H9 (cell line): Measurements from ENCODE around the gene ANKRD27. TPM values are rescaled to one million over a fixed set of nuclear protein-coding genes. Genes with fewer than 3 reads are reported as not detected.

Experiments used
- DNase-seq: peaks from one replicate; pipeline ENCODE4 v3.0.0-alpha.2; 2017
- H2AFZ ChIP-seq: one replicate; pipeline ENCODE4 v1.6.1; 2013; ENCODE audit warnings: mild to moderate bottlenecking, low read length, control low read depth, moderate library complexity
- H2AK5ac ChIP-seq: 2 replicates; pipeline ENCODE4 v1.6.1; 2013; ENCODE audit warnings: low read length, control low read depth, mixed read lengths; ENCODE audit not compliant: insufficient read length
- H2BK120ac ChIP-seq: one replicate; pipeline ENCODE4 v1.6.1; 2013; ENCODE audit warnings: low read depth, mild to moderate bottlenecking, low read length, control low read depth, inconsistent platforms; ENCODE audit not compliant: poor library complexity, severe bottlenecking
- H2BK12ac ChIP-seq: 2 replicates; pipeline ENCODE4 v1.6.1; 2013; ENCODE audit warnings: low read length, control low read depth, mixed read lengths, low read depth; ENCODE audit not compliant: insufficient read length
- H2BK15ac ChIP-seq: 2 replicates; pipeline ENCODE4 v1.6.1; 2013; ENCODE audit warnings: low read depth, low read length, control low read depth
- H2BK20ac ChIP-seq: one replicate; pipeline ENCODE4 v1.6.1; 2013; ENCODE audit warnings: low read depth, mild to moderate bottlenecking, low read length, control low read depth, inconsistent platforms; ENCODE audit not compliant: poor library complexity, severe bottlenecking
- H2BK5ac ChIP-seq: 2 replicates; pipeline ENCODE4 v1.6.1; 2013; ENCODE audit warnings: low read length, control low read depth, mixed read lengths; ENCODE audit not compliant: insufficient read length
- H3K14ac ChIP-seq: 2 replicates; pipeline ENCODE4 v1.6.1; 2013; ENCODE audit warnings: low read length, control low read depth; ENCODE audit not compliant: insufficient read depth
- H3K18ac ChIP-seq: 2 replicates; pipeline ENCODE4 v1.6.1; 2013; ENCODE audit warnings: low read depth, mild to moderate bottlenecking, mixed read lengths, low read length, control low read depth; ENCODE audit not compliant: insufficient read length
- H3K23ac ChIP-seq: 2 replicates; pipeline ENCODE4 v1.6.1; 2013; ENCODE audit warnings: low read length, control low read depth, mixed read lengths, low read depth; ENCODE audit not compliant: insufficient read length
- H3K23me2 ChIP-seq: 2 replicates; pipeline ENCODE4 v1.6.1; 2013; ENCODE audit warnings: low read depth, mild to moderate bottlenecking, mixed read lengths, low read length, control low read depth; ENCODE audit not compliant: insufficient read length, poor library complexity, severe bottlenecking
- H3K27ac ChIP-seq: 2 replicates; pipeline ENCODE4 v1.5.1; 2013; ENCODE audit warnings: low read length, control low read depth, mixed read lengths, low read depth; ENCODE audit not compliant: insufficient read length
- H3K27me3 ChIP-seq: 2 replicates; pipeline ENCODE4 v1.6.1; 2013; ENCODE audit warnings: low read length, control low read depth, inconsistent platforms; ENCODE audit not compliant: insufficient read depth
- H3K4ac ChIP-seq: 2 replicates; pipeline ENCODE4 v1.6.1; 2013; ENCODE audit warnings: low read depth, mild to moderate bottlenecking, control low read depth, inconsistent platforms, low read length, moderate library complexity
- H3K4me1 ChIP-seq: 2 replicates; pipeline ENCODE4 v1.6.1; 2013; ENCODE audit warnings: low read length, control low read depth, inconsistent platforms; ENCODE audit not compliant: insufficient read depth
- H3K4me2 ChIP-seq: 2 replicates; pipeline ENCODE4 v1.6.1; 2013; ENCODE audit warnings: low read length, control low read depth, mixed read lengths; ENCODE audit not compliant: insufficient read length, insufficient read depth
- H3K56ac ChIP-seq: 2 replicates; pipeline ENCODE4 v1.6.1; 2013; ENCODE audit warnings: low read depth, mild to moderate bottlenecking, mixed read lengths, low read length, control low read depth; ENCODE audit not compliant: insufficient read length
- H3K79me1 ChIP-seq: 2 replicates; pipeline ENCODE4 v1.6.1; 2013; ENCODE audit warnings: low read depth, mild to moderate bottlenecking, moderate library complexity, low read length, control low read depth, inconsistent platforms; ENCODE audit not compliant: insufficient read depth, poor library complexity, severe bottlenecking
- H3K79me2 ChIP-seq: 2 replicates; pipeline ENCODE4 v1.6.1; 2013; ENCODE audit warnings: low read length, control low read depth, inconsistent platforms; ENCODE audit not compliant: insufficient read depth
- H3K9ac ChIP-seq: 2 replicates; pipeline ENCODE4 v1.6.1; 2013; ENCODE audit warnings: low read length, control low read depth, mixed read lengths; ENCODE audit not compliant: insufficient read length; ENCODE audit errors: extremely low read depth
- H3K9me3 ChIP-seq: one replicate; pipeline ENCODE4 v1.6.1; 2013; ENCODE audit warnings: low read depth, low read length, inconsistent platforms; ENCODE audit not compliant: control insufficient read depth
- H3T11ph ChIP-seq: one replicate; pipeline ENCODE4 v1.6.1; 2013; ENCODE audit warnings: mild to moderate bottlenecking, low read length, control low read depth, inconsistent platforms
- H4K20me1 ChIP-seq: one replicate; pipeline ENCODE4 v1.6.1; 2013; ENCODE audit not compliant: control insufficient read depth, insufficient read length, insufficient read depth
- H4K5ac ChIP-seq: 2 replicates; pipeline ENCODE4 v1.6.1; 2013; ENCODE audit warnings: low read depth, mild to moderate bottlenecking, mixed read lengths, low read length, control low read depth; ENCODE audit not compliant: insufficient read length
- H4K8ac ChIP-seq: replicated peaks from 2 replicates; pipeline ENCODE4 v1.6.1; 2013; ENCODE audit warnings: low read length, control low read depth, mixed read lengths, low read depth; ENCODE audit not compliant: insufficient read length
- H4K91ac ChIP-seq: 2 replicates; pipeline ENCODE4 v1.6.1; 2013; ENCODE audit warnings: low read depth, mild to moderate bottlenecking, moderate library complexity, mixed read lengths, low read length, control low read depth; ENCODE audit not compliant: insufficient read length
- H3K27ac Mint-ChIP-seq, 3 experiments: 2 replicates in 2 of 3; 3 replicates in 1 of 3; pipeline ENCODE4 v1.8.0; 2020 to 2021; ENCODE audit warnings: mixed read lengths in 3 of 3, mild to moderate bottlenecking in 1 of 3, moderate library complexity in 1 of 3
- H3K27me3 Mint-ChIP-seq: 2 replicates; pipeline ENCODE4 v1.8.0; 2021; ENCODE audit warnings: low read depth, mild to moderate bottlenecking, moderate library complexity, mixed read lengths
- H3K36me3 Mint-ChIP-seq, 3 experiments: 2 replicates in 2 of 3; 3 replicates in 1 of 3; pipeline ENCODE4 v1.8.0; 2020 to 2021; ENCODE audit warnings: low read depth in 3 of 3, mixed read lengths in 3 of 3; ENCODE audit not compliant: insufficient read depth in 1 of 3
- H3K4me1 Mint-ChIP-seq, 2 experiments: 2 replicates each; pipeline ENCODE4 v1.8.0; 2020; ENCODE audit warnings: mixed read lengths in 2 of 2
- H3K4me3 Mint-ChIP-seq, 2 experiments: 2 replicates in 1 of 2; 3 replicates in 1 of 2; pipeline ENCODE4 v1.8.0; 2020 to 2021; ENCODE audit warnings: mild to moderate bottlenecking in 2 of 2, mixed read lengths in 2 of 2, moderate library complexity in 1 of 2
- H3K9me3 Mint-ChIP-seq, 2 experiments: 2 replicates in 1 of 2; 3 replicates in 1 of 2; pipeline ENCODE4 v1.8.0; 2020; ENCODE audit warnings: mild to moderate bottlenecking in 2 of 2, mixed read lengths in 2 of 2, moderate library complexity in 1 of 2
- WGBS: extraction: QIAGEN DNeasy Blood & Tissue Kit; methylation state at CpG from one replicate; pipeline ENCODE4 v1.1.7; 2013; ENCODE audit warnings: missing lambda C conversion rate, low lambda C conversion rate, mixed read lengths; ENCODE audit not compliant: insufficient read length; ENCODE audit errors: extremely low coverage; 5-methylcytosine and 5-hydroxymethylcytosine counted together
- total RNA-seq: library from RNA; stranded (reverse); gene quantifications from 2 replicates; pipeline ENCODE4 v1.2.1, GENCODE V29; 2021
- TF ChIP-seq, protein P1 (sequence below): fragments of 200-600 bp; sonication (generic); conservative IDR thresholded peaks from 3 replicates; pipeline ENCODE4 v1.8.0; 2021; ENCODE audit warnings: antibody characterized with exemption, mild to moderate bottlenecking

ANKRD27 gene
- total RNA-seq, 1 experiment from 2014 or later: 40.7 TPM

DNA sequence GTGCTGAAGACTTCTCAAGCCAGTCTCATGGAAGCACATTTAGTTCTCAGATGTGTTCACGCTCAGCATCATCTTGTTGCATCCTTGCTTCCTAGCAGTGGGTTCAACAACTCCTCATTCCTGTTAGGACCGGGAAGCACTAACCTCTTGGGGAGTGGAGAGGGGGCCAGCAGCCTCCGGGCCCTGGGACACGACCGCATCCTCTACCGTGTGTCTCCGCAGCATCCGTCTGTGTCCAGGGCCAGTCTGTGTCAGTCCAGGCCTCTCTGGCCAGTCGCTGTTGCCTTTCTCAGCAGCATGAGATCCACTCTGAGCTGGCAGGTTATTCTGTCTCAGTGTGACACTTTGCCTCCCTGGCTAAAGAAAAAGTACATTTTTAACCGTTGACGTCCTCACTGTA, 77.0 kb downstream of the ANKRD27 start:
- Histone ChIP-seq H2BK5ac (no peak overlapping the region), H2BK12ac (no peak overlapping the region), H4K8ac (no peak overlapping the region), H2AK5ac (no peak overlapping the region), H3K9me3 (no peaks in the 10 kb centered on the region), H3K4me2 (no peak overlapping the region), H3K14ac (no peak overlapping the region), H4K5ac (no peak overlapping the region), H3K23ac (no peak overlapping the region), H3K27me3 (no peaks in the 10 kb centered on the region), H3K79me1 (no peaks in the 10 kb centered on the region), H3K9ac (no peak overlapping the region), H3K56ac (no peak overlapping the region), H2BK15ac (no peak overlapping the region), H3K79me2 (no peaks in the 10 kb centered on the region), H4K91ac (no peak overlapping the region), H3K27ac (no peak overlapping the region), H3K23me2 (no peaks in the 10 kb centered on the region), H2AFZ (no peak overlapping the region), H2BK120ac (no peak overlapping the region), H3K18ac (no peak overlapping the region), H2BK20ac (no peak overlapping the region), H3T11ph (no peak overlapping the region), H3K4ac (no peak overlapping the region), H3K4me1 (no peaks in the 10 kb centered on the region), H4K20me1 (no peaks in the 10 kb centered on the region)
- WGBS: no CpG with 5 or more reads among the region's 11 CpGs
- no peak for DNase-seq
- peaks cover 51 to 78% (median 77%) of the 10 kb centered on the region in 3 experiments for H3K36me3 Mint-ChIP-seq
- H3K4me1 Mint-ChIP-seq: peaks cover 7 to 8% of the 10 kb centered on the region in 2 experiments
- no peak overlapping the region for H3K27ac Mint-ChIP-seq
- peaks cover 5 to 11% of the 10 kb centered on the region in 2 experiments; a peak in 4 of 5 replicates for H3K9me3 Mint-ChIP-seq
- TF ChIP-seq, protein P1, sequence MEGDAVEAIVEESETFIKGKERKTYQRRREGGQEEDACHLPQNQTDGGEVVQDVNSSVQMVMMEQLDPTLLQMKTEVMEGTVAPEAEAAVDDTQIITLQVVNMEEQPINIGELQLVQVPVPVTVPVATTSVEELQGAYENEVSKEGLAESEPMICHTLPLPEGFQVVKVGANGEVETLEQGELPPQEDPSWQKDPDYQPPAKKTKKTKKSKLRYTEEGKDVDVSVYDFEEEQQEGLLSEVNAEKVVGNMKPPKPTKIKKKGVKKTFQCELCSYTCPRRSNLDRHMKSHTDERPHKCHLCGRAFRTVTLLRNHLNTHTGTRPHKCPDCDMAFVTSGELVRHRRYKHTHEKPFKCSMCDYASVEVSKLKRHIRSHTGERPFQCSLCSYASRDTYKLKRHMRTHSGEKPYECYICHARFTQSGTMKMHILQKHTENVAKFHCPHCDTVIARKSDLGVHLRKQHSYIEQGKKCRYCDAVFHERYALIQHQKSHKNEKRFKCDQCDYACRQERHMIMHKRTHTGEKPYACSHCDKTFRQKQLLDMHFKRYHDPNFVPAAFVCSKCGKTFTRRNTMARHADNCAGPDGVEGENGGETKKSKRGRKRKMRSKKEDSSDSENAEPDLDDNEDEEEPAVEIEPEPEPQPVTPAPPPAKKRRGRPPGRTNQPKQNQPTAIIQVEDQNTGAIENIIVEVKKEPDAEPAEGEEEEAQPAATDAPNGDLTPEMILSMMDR: no peak
- H3K4me3 Mint-ChIP-seq: no peak overlapping the region
- H3K27me3 Mint-ChIP-seq: peaks cover 2% of the 10 kb centered on the region; the same call in 1 of the 2 replicates
